ENCODE data around the gene NR5A2.

DNA sequence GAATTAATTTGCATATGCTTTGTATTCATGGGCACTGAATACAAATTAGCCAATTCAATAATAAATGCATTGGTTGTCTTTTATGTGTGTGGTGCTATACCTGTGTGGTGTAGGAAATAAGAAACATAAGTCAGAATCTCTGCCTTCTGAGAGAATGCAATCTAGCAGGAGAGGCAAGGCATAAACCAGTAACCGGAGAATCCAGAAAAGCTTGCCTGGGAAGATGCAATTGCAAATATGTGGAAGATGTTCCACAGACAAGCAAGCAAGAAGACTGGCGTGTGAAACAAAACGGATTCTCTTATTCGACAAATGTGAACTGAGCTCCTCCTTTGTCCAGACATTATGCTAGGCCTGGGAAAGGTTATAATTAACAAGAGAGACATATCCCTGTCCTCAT, 134.3 kb downstream of the NR5A2 start:
- TF ChIP-seq CTCF (conservative IDR thresholded peaks at IDR 0.05; ENCODE audit: low read length) (no peak), EZH2phosphoT487 (IDR thresholded peaks at IDR 0.05; ENCODE audit: borderline replicate concordance) (no peak)
